ENCODE measurements around the gene LYSET.

Gene LYSET

DNA sequence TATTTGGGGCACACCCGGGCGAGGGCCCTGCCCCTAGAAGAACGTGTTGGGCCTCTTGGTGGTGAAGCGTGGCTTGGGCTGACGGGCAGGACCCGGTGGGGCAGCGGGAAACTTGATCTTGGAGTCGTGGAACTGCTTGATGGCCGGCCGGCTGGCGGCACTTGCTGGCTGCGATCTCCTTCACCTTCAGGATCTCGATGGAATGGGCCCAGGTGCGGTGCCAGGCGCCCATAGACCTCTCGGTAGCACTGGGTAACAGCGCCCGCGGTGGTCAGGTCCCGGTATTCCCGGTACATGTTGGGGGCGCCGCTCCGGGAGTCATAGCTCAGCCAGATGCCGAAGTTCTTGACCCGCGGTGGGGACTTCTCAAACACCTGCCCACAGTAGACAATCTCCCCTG is 38.4 kb downstream of the LYSET start:
- Histone ChIP-seq H3K36me3 (ENCODE audit: control insufficient read depth in 2 of 2, insufficient read depth in 1 of 2, low read length in 2 of 2) (peaks cover 53 to 83% of the 10 kb centered on the region in 2 experiments), H3K9me3 (ENCODE audit: control insufficient read depth, insufficient read depth, low read depth, low read length) (no peaks in the 10 kb centered on the region), H3K4me1 (ENCODE audit: control insufficient read depth, insufficient read depth, low read length) (no peaks in the 10 kb centered on the region), H3K27ac (ENCODE audit: extremely low read depth, low read depth, low read length) (no peak overlapping the region), H3K4me3 (ENCODE audit: low read depth, low read length) (no peak overlapping the region)
- CTCF ChIA-PET: interaction anchor here (0.6 kb wide), 2 partner anchors 385 to 388 kb away, joined by 3 to 4 read pairs; no protein-coding TSS in a partner anchor
- POLR2A ChIA-PET: no interaction called here
- TF ChIP-seq, protein P1, sequence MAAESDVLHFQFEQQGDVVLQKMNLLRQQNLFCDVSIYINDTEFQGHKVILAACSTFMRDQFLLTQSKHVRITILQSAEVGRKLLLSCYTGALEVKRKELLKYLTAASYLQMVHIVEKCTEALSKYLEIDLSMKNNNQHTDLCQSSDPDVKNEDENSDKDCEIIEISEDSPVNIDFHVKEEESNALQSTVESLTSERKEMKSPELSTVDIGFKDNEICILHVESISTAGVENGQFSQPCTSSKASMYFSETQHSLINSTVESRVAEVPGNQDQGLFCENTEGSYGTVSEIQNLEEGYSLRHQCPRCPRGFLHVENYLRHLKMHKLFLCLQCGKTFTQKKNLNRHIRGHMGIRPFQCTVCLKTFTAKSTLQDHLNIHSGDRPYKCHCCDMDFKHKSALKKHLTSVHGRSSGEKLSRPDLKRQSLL (tag by site-specific recombination; IDR thresholded peaks at IDR 0.05): no peak
- TF ChIP-seq EGR2 (tag by site-specific recombination; IDR thresholded peaks at IDR 0.05; ENCODE audit: low read depth) (no peak), ZNF843 (tag by site-specific recombination; IDR thresholded peaks at IDR 0.05) (no peak)
- TF ChIP-seq, protein P2, sequence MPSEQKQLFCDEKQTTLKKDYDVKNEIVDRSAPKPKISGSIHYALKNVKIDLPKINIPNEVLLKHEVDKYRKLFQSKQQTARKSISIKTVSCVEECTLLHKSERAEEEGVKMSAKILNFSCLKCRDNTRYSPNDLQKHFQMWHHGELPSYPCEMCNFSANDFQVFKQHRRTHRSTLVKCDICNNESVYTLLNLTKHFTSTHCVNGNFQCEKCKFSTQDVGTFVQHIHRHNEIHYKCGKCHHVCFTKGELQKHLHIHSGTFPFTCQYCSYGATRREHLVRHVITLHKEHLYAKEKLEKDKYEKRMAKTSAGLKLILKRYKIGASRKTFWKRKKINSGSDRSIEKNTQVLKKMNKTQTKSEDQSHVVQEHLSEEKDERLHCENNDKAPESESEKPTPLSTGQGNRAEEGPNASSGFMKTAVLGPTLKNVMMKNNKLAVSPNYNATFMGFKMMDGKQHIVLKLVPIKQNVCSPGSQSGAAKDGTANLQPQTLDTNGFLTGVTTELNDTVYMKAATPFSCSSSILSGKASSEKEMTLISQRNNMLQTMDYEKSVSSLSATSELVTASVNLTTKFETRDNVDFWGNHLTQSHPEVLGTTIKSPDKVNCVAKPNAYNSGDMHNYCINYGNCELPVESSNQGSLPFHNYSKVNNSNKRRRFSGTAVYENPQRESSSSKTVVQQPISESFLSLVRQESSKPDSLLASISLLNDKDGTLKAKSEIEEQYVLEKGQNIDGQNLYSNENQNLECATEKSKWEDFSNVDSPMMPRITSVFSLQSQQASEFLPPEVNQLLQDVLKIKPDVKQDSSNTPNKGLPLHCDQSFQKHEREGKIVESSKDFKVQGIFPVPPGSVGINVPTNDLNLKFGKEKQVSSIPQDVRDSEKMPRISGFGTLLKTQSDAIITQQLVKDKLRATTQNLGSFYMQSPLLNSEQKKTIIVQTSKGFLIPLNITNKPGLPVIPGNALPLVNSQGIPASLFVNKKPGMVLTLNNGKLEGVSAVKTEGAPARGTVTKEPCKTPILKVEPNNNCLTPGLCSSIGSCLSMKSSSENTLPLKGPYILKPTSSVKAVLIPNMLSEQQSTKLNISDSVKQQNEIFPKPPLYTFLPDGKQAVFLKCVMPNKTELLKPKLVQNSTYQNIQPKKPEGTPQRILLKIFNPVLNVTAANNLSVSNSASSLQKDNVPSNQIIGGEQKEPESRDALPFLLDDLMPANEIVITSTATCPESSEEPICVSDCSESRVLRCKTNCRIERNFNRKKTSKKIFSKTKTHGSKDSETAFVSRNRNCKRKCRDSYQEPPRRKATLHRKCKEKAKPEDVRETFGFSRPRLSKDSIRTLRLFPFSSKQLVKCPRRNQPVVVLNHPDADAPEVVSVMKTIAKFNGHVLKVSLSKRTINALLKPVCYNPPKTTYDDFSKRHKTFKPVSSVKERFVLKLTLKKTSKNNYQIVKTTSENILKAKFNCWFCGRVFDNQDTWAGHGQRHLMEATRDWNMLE (tag by site-specific recombination; conservative IDR thresholded peaks at IDR 0.05; ENCODE audit: low read depth): no peak

DNA sequence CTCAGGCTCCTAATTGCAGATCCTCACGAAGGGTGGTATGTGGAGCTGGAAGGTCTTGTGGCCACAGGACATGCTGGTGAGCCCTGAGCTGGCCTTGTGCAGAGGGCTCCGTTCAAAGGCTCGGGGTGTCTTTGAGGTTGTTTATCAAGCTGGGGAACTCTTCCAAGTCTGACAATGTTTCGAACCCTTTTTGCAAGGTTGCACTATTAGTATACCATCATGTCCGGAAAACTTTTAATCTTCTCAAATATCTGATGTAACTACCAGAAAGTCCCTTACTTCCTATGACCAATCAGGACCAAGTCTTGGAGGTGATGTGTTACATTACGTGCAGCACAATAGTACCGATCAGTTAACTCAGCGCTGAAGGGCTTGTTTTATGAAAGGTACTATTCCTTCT is 43.4 kb downstream of the LYSET start:
- Histone ChIP-seq H3K4me3 (ENCODE audit: low read depth, low read length) (no peak overlapping the region), H3K4me1 (ENCODE audit: control insufficient read depth, insufficient read depth, low read length) (0 out of 2 replicates have a peak, but pooled peaks cover 3% of the 10 kb centered on the region), H3K27ac (ENCODE audit: extremely low read depth, low read depth, low read length) (no peak overlapping the region), H3K9me3 (ENCODE audit: control insufficient read depth, insufficient read depth, low read depth, low read length) (no peaks in the 10 kb centered on the region), H3K36me3 (ENCODE audit: control insufficient read depth in 2 of 2, insufficient read depth in 1 of 2, low read length in 2 of 2) (peaks cover 21 to 56% of the 10 kb centered on the region in 2 experiments)
- CTCF ChIA-PET: no interaction called here
- TF ChIP-seq ZNF785 (tag by site-specific recombination; IDR thresholded peaks at IDR 0.05): no peak
- TF ChIP-seq ZNF221 (tag by site-specific recombination; IDR thresholded peaks at IDR 0.05; ENCODE audit: borderline replicate concordance): no peak
- no peak for TF ChIP-seq ZNF837 (tag by site-specific recombination; IDR thresholded peaks at IDR 0.05)
- POLR2A ChIA-PET: no interaction called here

DNA sequence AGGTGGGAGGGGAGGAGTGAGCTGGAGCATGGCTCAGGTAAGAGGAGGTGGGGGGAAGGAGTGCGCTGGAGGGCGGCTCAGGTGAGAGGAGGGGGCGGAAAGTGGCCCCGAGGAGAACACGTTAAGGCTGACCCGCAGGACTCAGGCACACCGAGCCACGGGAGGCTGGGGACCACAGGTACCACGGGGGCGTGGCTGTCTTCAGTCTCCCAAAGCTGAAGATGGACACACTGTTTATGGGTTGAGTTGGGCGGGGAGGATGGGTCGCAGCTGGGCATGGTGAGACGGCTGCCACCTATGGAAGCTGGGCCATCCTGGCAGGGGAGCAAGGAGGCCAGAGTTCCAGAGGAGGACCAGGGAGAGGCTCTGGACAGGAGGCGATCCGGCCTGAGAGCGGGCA is 45.4 kb downstream of the LYSET start:
- Histone ChIP-seq H3K9me3 (ENCODE audit: control insufficient read depth, insufficient read depth, low read depth, low read length) (no peaks in the 10 kb centered on the region), H3K4me1 (ENCODE audit: control insufficient read depth, insufficient read depth, low read length) (0 out of 2 replicates have a peak, but pooled peaks cover 3% of the 10 kb centered on the region), H3K36me3 (ENCODE audit: control insufficient read depth in 2 of 2, insufficient read depth in 1 of 2, low read length in 2 of 2) (peaks cover 14 to 38% of the 10 kb centered on the region in 2 experiments), H3K27ac (ENCODE audit: extremely low read depth, low read depth, low read length) (no peak overlapping the region), H3K4me3 (ENCODE audit: low read depth, low read length) (no peak overlapping the region)
- no peak for TF ChIP-seq KLF16 (tag by site-specific recombination; IDR thresholded peaks at IDR 0.05)
- no peak for TF ChIP-seq SALL2 (tag by site-specific recombination; IDR thresholded peaks at IDR 0.05; ENCODE audit: borderline replicate concordance)
- TF ChIP-seq, protein P3, sequence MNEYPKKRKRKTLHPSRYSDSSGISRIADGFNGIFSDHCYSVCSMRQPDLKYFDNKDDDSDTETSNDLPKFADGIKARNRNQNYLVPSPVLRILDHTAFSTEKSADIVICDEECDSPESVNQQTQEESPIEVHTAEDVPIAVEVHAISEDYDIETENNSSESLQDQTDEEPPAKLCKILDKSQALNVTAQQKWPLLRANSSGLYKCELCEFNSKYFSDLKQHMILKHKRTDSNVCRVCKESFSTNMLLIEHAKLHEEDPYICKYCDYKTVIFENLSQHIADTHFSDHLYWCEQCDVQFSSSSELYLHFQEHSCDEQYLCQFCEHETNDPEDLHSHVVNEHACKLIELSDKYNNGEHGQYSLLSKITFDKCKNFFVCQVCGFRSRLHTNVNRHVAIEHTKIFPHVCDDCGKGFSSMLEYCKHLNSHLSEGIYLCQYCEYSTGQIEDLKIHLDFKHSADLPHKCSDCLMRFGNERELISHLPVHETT (tag by site-specific recombination; IDR thresholded peaks at IDR 0.05): no peak
- TF ChIP-seq ZBTB7A (tag by site-specific recombination; IDR thresholded peaks at IDR 0.05; ENCODE audit: low read depth): no peak
- no peak for TF ChIP-seq ZBTB17 (tag by site-specific recombination; IDR thresholded peaks at IDR 0.05)
- TF ChIP-seq, protein P4, sequence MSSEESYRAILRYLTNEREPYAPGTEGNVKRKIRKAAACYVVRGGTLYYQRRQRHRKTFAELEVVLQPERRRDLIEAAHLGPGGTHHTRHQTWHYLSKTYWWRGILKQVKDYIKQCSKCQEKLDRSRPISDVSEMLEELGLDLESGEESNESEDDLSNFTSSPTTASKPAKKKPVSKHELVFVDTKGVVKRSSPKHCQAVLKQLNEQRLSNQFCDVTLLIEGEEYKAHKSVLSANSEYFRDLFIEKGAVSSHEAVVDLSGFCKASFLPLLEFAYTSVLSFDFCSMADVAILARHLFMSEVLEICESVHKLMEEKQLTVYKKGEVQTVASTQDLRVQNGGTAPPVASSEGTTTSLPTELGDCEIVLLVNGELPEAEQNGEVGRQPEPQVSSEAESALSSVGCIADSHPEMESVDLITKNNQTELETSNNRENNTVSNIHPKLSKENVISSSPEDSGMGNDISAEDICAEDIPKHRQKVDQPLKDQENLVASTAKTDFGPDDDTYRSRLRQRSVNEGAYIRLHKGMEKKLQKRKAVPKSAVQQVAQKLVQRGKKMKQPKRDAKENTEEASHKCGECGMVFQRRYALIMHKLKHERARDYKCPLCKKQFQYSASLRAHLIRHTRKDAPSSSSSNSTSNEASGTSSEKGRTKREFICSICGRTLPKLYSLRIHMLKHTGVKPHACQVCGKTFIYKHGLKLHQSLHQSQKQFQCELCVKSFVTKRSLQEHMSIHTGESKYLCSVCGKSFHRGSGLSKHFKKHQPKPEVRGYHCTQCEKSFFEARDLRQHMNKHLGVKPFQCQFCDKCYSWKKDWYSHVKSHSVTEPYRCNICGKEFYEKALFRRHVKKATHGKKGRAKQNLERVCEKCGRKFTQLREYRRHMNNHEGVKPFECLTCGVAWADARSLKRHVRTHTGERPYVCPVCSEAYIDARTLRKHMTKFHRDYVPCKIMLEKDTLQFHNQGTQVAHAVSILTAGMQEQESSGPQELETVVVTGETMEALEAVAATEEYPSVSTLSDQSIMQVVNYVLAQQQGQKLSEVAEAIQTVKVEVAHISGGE (tag by site-specific recombination; conservative IDR thresholded peaks at IDR 0.05; ENCODE audit: low read depth): no peak
- peak; percentile 39; the same call in 1 of the 2 replicates for TF ChIP-seq KLF9 (tag by site-specific recombination; IDR thresholded peaks at IDR 0.05; ENCODE audit: low read depth)
- TF ChIP-seq ZNF48 (tag by site-specific recombination; IDR thresholded peaks at IDR 0.05): no peak
- POLR2A ChIA-PET: interaction anchor here (0.8 kb wide), 1 partner anchor 24 kb away, joined by 3 read pairs; the partner anchor contains the start of genes GON7 and UBR7
- CTCF ChIA-PET: no interaction called here
